Airway epithelial cell (primary cell): ENCODE data around the gene ASF1A. TPM values are rescaled to one million over a fixed set of nuclear protein-coding genes. Genes with fewer than 3 reads are reported as not detected.

Experiments used
- total RNA-seq: library from RNA; depleted of rRNA; stranded (reverse); fragments of >200 nt; gene quantifications from 2 replicates; pipeline ENCODE4 v1.2.3, GENCODE V29; 2015

Gene ASF1A
- total RNA-seq: 10.9 and 16.1 TPM in 2 replicates

GRCh38 chr6:118893807-118894424, at the start of gene ASF1A:
Gene ASF1A (plus strand): TSS chr6:118894152. CDS start chr6:118894414, 262 bp downstream.

GRCh38 chr6:118934461-118935330, 40.7 kb downstream of the ASF1A start, which contains the start of gene MCM9:
Gene MCM9 (minus strand): TSS chr6:118935159. CDS start chr6:118931723, 3,436 bp downstream.

Other genes with a start within 250 kb of the ASF1A start
- 3.5 and 3.9 TPM in 2 replicates for gene CEP85L, start 242.6 kb upstream of the ASF1A start, total RNA-seq
- gene MCM9, start 41.0 kb downstream of the ASF1A start, total RNA-seq: 5.7 and 7.2 TPM in 2 replicates
- 0.14 and 0.19 TPM in 2 replicates for gene FAM184A, start 184.5 kb downstream of the ASF1A start, total RNA-seq